ENCODE results near the gene OR2A7.
"Not testable (repeated sequence)": the region's sequence is repeated elsewhere in the genome, so short reads cannot be mapped to it uniquely, and the experiment has no call there.

Gene OR2A7

GRCh38 chr7:144218581-144218980, 46.0 kb downstream of the OR2A7 start:
- not testable (repeated sequence) for H3K27me3 ChIP-seq (ENCODE audit: insufficient read depth, low read length); H3K27ac ChIP-seq (ENCODE audit: low read depth, low read length); H3K4me1 ChIP-seq (ENCODE audit: insufficient read depth, low read length); H3K36me3 ChIP-seq (ENCODE audit: insufficient read depth, low read length); H3K4me3 ChIP-seq (ENCODE audit: low read length); H3K9me3 ChIP-seq (ENCODE audit: insufficient read depth, low read depth, low read length); H3K9ac ChIP-seq (ENCODE audit: low read depth, low read length)
- 100% methylated on average over 1 of the region's 1 CpG for WGBS

DNA sequence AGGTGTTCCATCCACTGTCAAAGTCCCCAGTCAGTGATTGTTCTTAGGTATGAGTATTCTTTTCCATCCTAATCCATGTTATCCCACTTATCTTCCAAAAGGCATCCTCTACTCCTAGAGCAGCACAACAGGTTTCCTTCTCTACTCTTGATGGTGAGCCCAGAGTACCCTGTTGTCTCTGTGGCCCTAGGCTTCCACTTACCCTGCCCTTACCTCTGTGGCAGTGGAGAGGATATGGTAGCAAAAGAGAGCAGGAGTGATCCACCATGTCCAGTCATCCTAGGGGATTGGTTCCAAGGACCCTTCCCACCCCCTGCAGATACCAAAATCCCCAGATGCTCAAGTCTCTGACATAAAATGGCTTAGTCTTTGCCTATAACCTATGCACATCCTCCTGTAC, 47.4 kb downstream of the OR2A7 start:
- not testable (repeated sequence) for H3K9me3 ChIP-seq (ENCODE audit: insufficient read depth, low read depth, low read length); H3K27ac ChIP-seq (ENCODE audit: low read depth, low read length); H3K27me3 ChIP-seq (ENCODE audit: insufficient read depth, low read length); H3K36me3 ChIP-seq (ENCODE audit: insufficient read depth, low read length); H3K4me1 ChIP-seq (ENCODE audit: insufficient read depth, low read length); H3K9ac ChIP-seq (ENCODE audit: low read depth, low read length); H3K4me3 ChIP-seq (ENCODE audit: low read length)
